SK-N-MC (cell line): ENCODE results near the gene LRRC71.

Source experiments
- DNase-seq: peaks from one replicate; pipeline ENCODE4 v3.0.0-alpha.2; 2011; ENCODE audit warnings: low read depth, low spot score
- H3K27ac ChIP-seq: fragments of 200-600 bp; sonication (generic); 2 replicates; pipeline ENCODE4 v1.5.1; 2016; ENCODE audit warnings: mixed run types
- H3K36me3 ChIP-seq: fragments of 200-600 bp; sonication (generic); 2 replicates; pipeline ENCODE4 v1.6.1; 2017; ENCODE audit warnings: antibody characterized with exemption, low read length, mixed read lengths; ENCODE audit not compliant: insufficient read depth
- H3K4me3 ChIP-seq: fragments of 200-600 bp; sonication (generic); 2 replicates; pipeline ENCODE4 v1.5.1; 2016
- H3K9ac ChIP-seq: fragments of 200-600 bp; sonication (generic); 2 replicates; pipeline ENCODE4 v1.8.0; 2017; ENCODE audit warnings: mixed run types, mixed read lengths; ENCODE audit not compliant: insufficient read length
- H3K9me3 ChIP-seq: fragments of 200-600 bp; sonication (generic); 2 replicates; pipeline ENCODE4 v1.6.1; 2017; ENCODE audit warnings: low read depth, mild to moderate bottlenecking, antibody characterized with exemption, low read length, moderate library complexity, mixed read lengths
- EZH2 ChIP-seq: fragments of 200-600 bp; sonication (generic); IDR thresholded peaks from one replicate; pipeline ENCODE4 v1.6.1; 2017; ENCODE audit warnings: antibody characterized with exemption
- FOXP2 ChIP-seq: optimal IDR thresholded peaks from 2 replicates; pipeline ENCODE3; 2011; ENCODE audit warnings: mild to moderate bottlenecking, moderate library complexity; ENCODE audit not compliant: insufficient read depth; ENCODE audit errors: extremely low read length, control extremely low read depth
- POLR2AphosphoS5 ChIP-seq: IDR thresholded peaks from 2 replicates; pipeline ENCODE4 v1.6.1; 2012; ENCODE audit warnings: mild to moderate bottlenecking, low read depth, low read length, borderline replicate concordance

Gene LRRC71

GRCh38 chr1:156880473-156880872, 40.0 kb upstream of the LRRC71 start:
- H3K9me3 ChIP-seq = no peaks in the 10 kb centered on the region
- H3K36me3 ChIP-seq = no peaks in the 10 kb centered on the region
- DNase-seq = no peak
- no peak overlapping the region for H3K9ac ChIP-seq
- no peak overlapping the region for H3K27ac ChIP-seq
- TF ChIP-seq FOXP2 = no peak
- no peak for TF ChIP-seq EZH2
- TF ChIP-seq POLR2AphosphoS5 = no peak
- no peak overlapping the region for H3K4me3 ChIP-seq

- Histone ChIP-seq H3K36me3 (no peaks in the 10 kb centered on the region), H3K9ac (no peak overlapping the region), H3K27ac (no peak overlapping the region), H3K4me3 (no peak overlapping the region), H3K9me3 (no peaks in the 10 kb centered on the region)
- DNase-seq = no peak
- TF ChIP-seq POLR2AphosphoS5 (no peak), FOXP2 (no peak), EZH2 (no peak)
Measured at GRCh38 chr1:156881101-156881500, 39.3 kb upstream of the LRRC71 start.

GRCh38 chr1:156881663-156882062, 38.8 kb upstream of the LRRC71 start:
- Histone ChIP-seq H3K9ac (no peak overlapping the region), H3K9me3 (no peaks in the 10 kb centered on the region), H3K27ac (no peak overlapping the region), H3K36me3 (no peaks in the 10 kb centered on the region), H3K4me3 (no peak overlapping the region)
- DNase-seq = no peak
- TF ChIP-seq FOXP2 = no peak
- no peak for TF ChIP-seq EZH2
- no peak for TF ChIP-seq POLR2AphosphoS5

- no peak overlapping the region for H3K9ac ChIP-seq
Measured at GRCh38 chr1:156882543-156882942, 37.9 kb upstream of the LRRC71 start.

GRCh38 chr1:156883919-156884318, 36.5 kb upstream of the LRRC71 start:
- no peak overlapping the region for H3K27ac ChIP-seq
- no peaks in the 10 kb centered on the region for H3K36me3 ChIP-seq
- H3K9ac ChIP-seq = no peak overlapping the region
- DNase-seq = no peak
- no peak overlapping the region for H3K4me3 ChIP-seq
- TF ChIP-seq EZH2 (no peak), FOXP2 (no peak), POLR2AphosphoS5 (no peak)
- H3K9me3 ChIP-seq = no peaks in the 10 kb centered on the region

More at GRCh38 chr1:156882543-156882942, 37.9 kb upstream of the LRRC71 start:
- Histone ChIP-seq H3K36me3 (no peaks in the 10 kb centered on the region), H3K4me3 (no peak overlapping the region), H3K9me3 (no peaks in the 10 kb centered on the region), H3K27ac (no peak overlapping the region)
- DNase-seq = no peak
- TF ChIP-seq EZH2 (no peak), POLR2AphosphoS5 (no peak), FOXP2 (no peak)

GRCh38 chr1:156884560-156885184, 35.8 kb upstream of the LRRC71 start:
- no peak overlapping the region for H3K27ac ChIP-seq
- H3K4me3 ChIP-seq = no peak overlapping the region
- no peak overlapping the region for H3K9ac ChIP-seq
- DNase-seq = no peak
- no peaks in the 10 kb centered on the region for H3K36me3 ChIP-seq
- no peaks in the 10 kb centered on the region for H3K9me3 ChIP-seq
- no peak for TF ChIP-seq EZH2
- TF ChIP-seq FOXP2 = no peak
- no peak for TF ChIP-seq POLR2AphosphoS5

- Histone ChIP-seq H3K27ac (no peak overlapping the region), H3K9me3 (no peaks in the 10 kb centered on the region), H3K9ac (no peak overlapping the region), H3K4me3 (no peak overlapping the region), H3K36me3 (no peaks in the 10 kb centered on the region)
- no peak for TF ChIP-seq FOXP2
- no peak for TF ChIP-seq POLR2AphosphoS5
- no peak for TF ChIP-seq EZH2
- no peak for DNase-seq
Measured at GRCh38 chr1:156885314-156885713, 35.1 kb upstream of the LRRC71 start.

- no peak overlapping the region for H3K9ac ChIP-seq
- H3K9me3 ChIP-seq = no peaks in the 10 kb centered on the region
- DNase-seq = no peak
- no peak overlapping the region for H3K4me3 ChIP-seq
- H3K36me3 ChIP-seq = no peaks in the 10 kb centered on the region
- no peak overlapping the region for H3K27ac ChIP-seq
- TF ChIP-seq EZH2 (no peak), POLR2AphosphoS5 (no peak), FOXP2 (no peak)
Measured at GRCh38 chr1:156885880-156886355, 34.5 kb upstream of the LRRC71 start.
